NCI-H2171 (cell line): ENCODE data around the gene DDX47.
A peak's percentile ranks its signal among the peaks of the same experiment; 100 is the strongest.
"Not testable (repeated sequence)": the region's sequence is repeated elsewhere in the genome, so short reads cannot be mapped to it uniquely, and the experiment has no call there.

Experiments used
- DNase-seq: peaks from one replicate; lab custom pipeline; 2025; lab: John Stamatoyannopoulos, UW

Gene DDX47

DNA sequence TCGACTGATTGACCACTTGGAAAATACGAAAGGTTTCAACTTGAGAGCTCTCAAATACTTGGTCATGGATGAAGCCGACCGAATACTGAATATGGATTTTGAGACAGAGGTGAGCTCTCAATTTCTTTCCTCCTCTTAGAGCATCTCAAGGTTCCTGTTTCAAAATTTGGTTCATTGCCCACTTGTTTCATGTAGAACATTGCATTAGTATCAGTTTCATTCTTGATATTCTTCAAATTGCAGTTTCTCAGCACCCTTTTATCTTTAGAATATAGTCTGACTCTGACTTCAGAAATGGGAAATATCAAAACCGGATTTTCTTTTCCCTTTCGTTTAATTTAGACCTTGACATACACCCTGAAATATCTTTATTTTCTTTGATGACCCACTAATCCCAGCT lies 8.8 kb downstream of the DDX47 start:
- DNase-seq = no peak

DNA sequence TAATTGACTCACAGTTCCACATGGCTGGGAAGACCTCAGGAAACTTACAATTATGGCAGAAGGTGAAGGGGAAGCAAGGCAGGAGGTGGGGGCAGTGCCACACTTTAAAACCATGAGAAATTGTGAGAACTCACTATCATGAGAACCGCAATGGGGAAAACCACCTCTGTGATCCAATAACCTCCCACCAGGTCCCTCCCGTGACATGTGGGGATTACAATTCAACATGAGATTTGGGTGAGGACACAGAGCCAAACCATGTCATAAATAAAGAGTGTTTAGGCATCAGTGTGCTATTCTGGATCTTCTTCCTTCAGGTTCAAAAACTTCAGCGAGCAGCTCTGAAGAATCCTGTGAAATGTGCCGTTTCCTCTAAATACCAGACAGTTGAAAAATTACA lies 9.7 kb downstream of the DDX47 start:
- no peak for DNase-seq

DNA sequence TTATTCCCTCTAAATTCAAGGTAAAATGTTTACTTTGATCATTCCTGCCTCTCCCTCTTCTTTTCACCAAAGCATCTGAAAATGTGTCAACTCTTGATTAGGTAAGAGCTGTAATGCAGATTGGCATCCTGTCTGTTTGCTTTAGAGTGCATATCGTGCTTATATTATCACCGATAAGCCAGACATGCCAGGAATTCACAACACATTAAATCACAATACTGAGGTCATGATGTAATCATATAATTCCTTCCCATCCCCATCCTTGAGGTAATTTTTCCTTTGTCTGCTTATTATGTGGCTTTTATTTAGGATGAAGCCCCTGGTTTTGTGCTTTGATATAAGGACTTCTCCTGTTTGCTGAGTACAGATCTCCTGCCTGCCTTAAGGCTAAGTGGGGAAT lies 10.2 kb downstream of the DDX47 start:
- DNase-seq = no peak

DNA sequence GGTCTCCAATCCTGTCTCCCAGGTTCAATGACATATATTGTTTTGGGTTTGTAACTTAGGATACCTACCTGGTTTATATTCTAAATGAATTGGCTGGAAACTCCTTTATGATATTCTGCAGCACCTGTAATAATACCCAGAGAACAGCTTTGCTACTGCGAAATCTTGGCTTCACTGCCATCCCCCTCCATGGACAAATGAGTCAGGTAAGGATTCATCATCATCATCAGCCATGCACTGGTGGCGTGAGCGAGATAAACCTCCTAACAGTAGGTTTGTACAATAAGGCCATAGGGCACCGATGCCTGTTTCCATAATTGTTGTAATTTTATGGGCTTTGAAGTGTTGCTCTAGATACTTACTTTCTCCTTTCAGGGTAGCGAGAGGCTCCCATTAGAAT lies 10.7 kb downstream of the DDX47 start:
- no peak for DNase-seq

DNA sequence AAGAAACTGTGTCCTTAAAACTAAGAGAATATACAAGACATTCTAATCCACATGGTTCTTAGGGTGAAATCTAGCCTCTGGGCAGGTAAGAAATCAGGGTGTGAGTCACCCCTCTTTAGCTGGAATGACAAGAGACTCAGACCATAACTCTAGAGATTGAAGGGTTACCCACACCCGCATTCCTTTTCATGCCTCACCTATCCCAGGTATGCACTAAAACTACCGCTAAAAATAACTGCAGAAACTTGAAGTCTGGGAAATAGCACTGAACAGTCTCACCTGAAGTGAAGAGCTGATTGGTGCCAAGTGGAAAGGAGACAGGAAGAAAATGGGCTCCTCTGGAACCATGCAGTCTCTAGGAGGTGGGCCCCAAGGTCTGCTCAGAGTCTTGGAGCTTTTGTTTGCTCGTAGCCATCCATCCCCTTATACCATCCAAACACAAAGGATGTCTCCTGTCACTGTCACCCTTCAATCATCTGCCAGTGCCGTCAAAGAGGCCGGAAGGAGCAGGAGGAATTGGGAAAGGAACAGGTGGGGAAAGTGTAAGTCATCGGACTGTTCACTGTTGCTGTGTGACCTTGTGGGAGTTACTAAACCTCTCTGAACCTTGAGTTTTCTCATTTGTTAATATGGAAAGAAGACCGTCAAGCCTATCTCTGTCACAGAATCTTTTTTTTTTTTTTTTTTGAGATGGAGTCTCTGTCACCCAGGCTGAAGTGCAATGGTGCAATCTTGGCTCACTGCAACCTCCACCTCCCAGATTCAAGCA lies 22.4 kb downstream of the DDX47 start:
- DNase-seq = no peak

DNA sequence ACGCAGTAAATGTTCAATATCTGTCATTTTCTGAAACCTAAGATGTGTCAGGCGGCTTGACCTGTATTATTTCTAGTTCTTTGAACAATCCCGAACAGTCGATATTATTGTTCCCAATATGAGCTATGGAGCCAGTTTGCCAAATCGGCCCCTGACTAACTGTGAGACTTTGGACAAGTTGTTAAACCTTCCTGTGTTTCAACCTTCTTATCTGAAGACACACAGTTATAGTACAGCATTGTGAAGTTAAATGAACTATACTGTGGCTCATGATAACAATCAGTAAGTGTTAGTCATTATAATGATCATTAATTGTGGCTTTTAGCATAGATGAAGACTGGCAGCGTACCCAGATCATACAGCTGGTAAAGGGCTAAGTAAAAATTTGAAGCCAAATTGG lies 23.4 kb downstream of the DDX47 start:
- no peak for DNase-seq

DNA sequence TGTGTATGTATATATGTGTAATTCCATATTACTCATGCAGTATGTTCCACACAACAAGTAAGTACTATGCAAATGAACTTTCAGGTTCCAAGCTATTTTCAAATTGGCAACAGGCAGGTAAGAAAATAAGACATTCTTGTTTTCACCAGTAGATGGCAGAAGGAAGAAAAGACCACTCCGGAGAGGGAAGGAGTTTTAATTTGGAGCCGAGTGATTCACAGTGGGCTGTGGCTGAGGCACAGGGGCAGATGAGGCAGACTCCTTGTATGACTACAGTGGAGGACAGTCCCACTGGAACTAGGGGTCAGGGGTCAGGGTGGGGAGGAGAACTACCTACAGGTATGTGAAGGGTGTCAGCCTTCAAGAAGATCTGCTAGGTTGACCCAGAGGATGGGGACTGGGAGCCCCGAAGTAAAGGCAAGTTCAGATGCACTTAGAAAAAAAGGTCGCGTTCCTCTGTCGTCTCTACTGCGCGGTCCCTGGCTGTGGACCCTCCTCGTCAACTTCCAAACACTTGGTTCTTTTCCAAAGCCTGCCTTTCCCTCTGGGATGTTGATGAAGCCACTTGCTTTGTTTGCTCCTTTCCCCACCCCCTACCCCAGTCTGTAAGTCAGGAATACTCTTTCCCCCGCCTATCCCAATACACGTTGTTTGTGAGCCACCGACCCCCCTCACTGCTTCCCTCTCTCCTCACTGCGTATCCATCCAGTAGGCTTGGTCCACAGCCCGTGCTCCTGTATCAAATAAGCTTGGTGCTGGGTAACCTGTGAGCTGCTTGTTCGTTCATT lies 24.1 kb downstream of the DDX47 start:
- DNase-seq = no peak

DNA sequence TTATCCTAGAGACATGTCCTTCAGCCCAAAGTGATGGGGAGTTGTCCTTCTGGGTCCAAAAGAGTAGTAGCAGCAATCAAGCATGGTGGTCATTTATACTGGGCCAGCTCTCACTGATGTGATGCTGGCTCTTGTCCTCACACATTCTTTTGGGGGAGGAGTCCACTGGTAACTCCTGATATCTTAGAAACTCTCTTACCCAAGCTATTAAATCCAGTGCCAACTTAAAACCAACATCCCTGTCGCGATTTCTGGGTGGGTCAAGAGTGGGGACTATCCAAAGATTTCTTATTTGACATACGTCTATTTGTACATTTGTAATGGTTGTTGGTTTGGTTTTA lies 24.6 kb downstream of the DDX47 start:
- DNase-seq = no peak

DNA sequence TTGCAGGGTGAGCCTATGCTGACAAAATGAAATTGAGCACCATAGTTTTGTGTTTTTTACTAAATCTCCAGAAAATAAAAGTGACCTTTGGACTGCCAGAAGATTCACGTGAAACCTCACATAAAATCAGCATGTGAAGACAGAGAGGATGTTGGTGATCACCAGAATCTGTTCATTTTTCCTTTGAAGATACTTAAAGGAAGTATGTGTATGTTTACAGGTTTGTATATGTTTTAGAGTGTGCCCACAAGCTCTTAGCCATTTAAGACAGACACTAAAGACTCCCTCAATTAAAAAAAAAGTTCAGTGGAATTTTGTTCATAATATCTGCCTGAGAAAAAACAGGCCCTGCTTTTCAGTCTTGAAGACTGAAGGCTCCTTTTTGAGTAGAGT lies 25.9 kb downstream of the DDX47 start:
- no peak for DNase-seq

DNA sequence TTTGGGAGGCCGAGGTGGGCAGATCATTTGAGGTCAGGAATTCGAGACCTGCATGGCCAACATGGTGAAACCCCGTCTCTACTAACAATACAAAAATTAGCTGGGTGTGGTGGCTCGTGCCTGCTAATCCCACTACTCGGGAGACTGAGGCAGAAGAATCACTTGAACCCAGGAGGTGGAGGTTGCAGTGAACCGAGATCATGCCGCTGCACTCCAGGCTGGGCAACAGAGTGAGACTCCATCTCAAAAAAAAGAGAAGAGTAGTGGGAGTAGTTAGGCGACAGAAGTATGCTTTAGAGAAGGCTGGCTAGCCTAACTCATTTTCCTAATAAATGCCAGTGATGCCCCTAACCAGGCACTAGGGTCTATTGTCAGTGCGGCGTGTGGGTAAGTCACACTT lies 26.3 kb downstream of the DDX47 start:
- DNase-seq = not testable (repeated sequence)

DNA sequence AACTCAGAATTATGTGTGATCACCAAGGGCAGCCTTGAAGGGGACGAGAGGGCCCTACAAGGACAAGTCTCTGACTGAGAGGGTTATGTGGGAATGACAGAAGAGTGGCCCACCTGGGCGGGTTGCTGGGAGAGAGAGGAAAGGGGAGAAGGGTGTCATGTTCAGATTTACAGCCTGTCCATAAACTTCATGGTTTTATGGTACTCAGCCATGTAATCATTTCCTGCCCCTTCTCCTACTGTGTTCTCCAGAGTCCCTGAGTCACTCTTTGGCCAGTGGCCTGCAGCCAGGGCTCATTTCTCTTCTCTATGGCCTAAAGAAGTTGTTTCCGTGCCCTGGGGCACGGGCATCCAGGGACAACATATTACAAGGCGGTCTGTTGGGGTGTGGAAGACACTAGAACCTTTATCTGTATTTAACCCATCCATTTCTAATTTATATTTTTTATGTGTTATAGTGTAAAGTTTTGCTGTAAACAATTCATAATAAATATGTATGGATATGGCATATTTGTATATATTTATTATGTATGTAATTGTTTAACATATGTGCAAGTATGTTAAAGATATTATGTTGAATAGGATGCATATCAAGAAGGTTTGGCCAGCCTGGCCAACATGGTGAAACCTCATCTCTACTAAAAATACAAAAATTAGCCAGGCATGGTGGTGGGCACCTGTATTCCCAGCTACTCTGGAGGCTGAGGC lies 26.9 kb downstream of the DDX47 start:
- DNase-seq = no peak

DNA sequence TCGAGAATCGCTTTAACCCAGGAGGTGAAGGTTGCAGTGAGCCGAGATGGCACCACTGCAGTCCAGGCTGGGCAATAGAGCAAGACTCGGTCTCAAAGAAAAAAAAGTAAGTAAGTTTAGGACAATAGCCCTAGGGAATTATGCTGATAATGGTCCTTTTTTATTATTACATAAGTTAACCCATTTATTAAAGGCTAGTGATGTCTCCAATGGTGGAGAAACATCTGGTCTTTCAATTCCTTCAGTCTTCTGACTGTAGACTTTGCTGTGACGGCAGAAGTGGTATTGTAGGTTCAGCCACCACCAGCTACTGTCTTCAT lies 27.4 kb downstream of the DDX47 start:
- no peak for DNase-seq

DNA sequence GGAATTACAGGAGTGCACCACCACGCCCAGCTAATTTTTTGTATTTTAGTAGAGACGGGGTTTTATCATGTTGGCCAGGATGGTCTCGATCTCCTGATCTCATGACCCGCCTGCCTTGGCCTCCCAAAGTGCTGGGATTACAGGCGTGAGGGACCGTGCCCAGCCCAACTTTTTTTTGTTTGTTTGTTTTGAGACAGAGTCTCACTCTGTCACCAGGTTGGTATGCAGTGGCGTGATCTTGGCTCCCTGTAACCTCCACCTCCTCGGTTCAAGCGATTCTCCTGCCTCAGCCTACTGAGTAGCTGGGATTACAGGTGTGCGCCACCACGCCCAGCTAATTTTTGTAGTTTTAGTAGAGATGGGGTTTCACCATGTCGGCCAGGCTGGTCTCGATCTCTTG lies 28.3 kb downstream of the DDX47 start:
- not testable (repeated sequence) for DNase-seq

DNA sequence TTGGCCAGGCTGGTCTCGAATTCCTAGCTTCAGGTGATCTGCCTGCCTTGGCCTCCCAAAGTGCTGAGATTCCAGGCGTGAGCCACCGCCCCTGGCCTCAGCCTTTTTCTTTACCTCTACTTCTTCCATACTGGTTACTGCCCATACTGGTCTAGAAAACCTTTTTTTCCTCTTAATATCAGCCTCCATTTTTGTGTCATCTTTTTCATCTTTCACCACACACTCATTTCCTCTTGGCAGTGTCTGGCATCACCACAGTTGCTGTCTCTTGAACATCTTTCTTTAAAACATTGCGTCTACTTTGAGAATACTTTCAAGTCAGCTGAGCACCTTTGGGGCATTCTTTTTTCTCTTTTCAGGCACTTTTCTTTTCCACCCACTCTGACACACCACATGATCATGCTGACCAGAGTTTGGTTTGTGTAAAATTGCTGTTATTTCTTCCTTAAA lies 32.7 kb downstream of the DDX47 start:
- no peak for DNase-seq

DNA sequence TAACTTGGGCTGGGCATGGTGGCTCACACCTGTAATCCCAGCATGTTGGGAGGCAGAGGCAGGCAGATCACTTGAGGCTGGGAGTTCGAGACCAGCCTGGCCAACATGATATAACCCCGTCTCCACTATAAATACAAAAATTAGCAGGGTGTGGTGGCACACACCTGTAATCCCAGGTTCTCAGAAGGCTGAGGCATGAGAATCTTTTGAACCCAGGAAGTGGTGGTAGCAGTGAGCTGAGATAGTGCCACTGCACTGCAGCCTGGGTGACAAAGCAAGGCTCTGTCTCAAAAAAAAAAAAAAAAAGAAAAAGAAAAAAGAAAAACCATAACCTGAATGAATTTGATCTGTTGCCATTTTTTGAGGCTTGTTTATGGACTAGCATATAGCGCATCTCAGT lies 33.6 kb downstream of the DDX47 start:
- not testable (repeated sequence) for DNase-seq

DNA sequence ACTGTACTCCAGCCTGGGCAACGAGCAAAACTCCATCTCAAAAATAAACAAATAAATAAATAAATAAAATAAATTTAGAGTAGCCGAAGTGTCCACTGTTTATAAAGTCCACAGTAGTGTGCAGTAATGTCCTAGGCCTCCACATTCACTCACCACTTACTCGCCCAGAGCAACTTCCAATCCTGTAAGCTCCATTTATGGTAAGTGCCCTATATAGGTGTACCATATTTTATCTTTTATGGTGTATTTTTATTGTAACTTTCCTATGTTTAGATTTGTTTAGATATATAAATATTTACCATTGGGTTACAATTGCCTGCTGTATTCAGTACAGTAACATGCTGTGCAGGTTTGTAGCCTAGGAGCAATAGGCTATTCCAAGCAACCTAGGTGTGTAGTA lies 40.3 kb downstream of the DDX47 start:
- DNase-seq = no peak

DNA sequence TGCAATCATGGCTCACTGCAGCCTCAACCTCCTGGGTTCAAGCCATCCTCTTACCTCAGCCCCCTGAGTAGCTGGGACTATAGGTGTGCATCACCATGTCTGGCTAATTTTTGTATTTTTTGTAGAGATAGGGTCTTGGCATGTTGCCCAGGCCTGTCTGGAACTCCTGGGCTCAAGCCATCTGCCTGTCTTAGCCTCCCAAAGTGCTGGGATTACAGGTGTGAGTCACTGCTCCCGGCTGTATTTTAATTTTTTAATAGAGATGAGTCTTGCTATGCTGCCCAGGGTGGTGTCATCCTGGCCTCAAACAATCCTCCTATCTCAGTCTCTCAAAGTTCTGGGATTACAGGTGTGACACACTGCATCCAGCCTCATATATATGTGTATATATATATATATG lies 46.5 kb downstream of the DDX47 start:
- DNase-seq = peak; percentile 25

DNA sequence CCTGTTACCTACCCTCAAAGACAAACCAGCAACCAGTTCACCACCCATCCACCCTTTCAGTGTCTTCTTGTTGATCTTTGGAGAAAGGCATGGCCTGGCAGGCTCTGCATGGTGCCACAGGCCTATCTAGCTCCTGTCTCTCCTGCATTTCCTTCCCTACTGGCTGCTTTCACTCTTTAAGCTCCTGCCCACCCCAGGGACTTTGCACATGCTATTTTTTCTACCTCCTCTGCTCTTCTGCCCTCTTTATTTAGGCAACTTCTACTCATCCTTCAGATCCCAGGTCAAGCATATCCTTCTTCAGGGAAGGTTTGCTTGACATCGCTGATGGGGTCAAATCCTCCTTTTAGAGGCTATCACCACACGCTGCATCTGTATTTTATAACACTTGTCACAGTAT lies 51.1 kb downstream of the DDX47 start:
- DNase-seq = no peak

DNA sequence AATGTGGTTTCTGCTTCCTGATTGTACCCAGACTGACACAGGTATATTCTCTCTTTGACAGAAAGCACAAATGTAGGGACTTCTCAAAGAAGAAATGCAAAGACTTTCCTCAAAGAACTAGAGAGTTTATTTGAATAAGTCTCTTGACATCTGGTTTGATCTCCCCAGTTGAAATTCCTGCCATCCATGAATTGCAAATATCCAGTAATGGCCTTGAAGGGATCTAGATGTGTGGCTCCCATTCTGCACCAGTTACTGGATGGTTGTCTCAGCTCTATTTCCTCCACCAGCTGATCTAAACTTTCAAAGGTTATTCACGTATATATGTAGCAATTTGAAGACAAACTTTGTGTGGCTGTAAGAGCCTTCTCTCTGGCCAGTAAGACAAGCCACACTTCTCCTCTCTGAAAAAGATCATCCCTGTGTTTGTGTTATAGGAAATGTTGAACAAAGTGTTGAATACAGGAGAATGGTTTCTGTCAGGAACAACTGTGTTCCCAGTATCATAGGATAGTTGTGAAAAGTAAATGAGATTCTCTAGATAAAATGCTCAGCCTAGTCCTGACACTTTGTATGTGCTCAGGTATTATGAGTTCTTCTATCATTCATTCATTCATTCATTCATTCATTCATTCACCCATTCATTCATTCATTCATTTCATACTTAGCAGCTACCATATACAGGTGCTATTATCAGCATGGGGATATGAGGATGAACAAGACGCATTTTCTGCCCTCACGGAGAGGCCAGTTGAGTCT lies 55.5 kb downstream of the DDX47 start:
- no peak for DNase-seq

DNA sequence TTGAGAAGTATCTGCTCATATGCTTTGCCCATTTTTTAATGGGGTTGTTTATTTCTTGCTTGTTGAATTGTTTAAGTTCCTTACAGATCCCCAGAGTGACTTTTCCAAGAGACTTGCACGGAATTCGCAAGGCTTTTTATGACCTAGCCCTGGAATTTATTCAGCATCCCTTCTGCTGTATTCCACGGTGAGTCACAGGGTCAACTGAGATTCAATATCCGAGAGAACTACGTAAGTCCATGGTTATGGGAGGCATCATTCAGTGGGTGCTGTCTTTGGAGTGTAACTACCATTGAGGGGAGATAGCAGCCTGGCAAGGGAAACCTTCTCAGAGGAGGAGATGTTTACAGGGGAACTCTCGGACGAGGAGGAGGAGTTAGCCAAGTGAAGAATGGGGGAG lies 57.3 kb downstream of the DDX47 start:
- DNase-seq = no peak

DNA sequence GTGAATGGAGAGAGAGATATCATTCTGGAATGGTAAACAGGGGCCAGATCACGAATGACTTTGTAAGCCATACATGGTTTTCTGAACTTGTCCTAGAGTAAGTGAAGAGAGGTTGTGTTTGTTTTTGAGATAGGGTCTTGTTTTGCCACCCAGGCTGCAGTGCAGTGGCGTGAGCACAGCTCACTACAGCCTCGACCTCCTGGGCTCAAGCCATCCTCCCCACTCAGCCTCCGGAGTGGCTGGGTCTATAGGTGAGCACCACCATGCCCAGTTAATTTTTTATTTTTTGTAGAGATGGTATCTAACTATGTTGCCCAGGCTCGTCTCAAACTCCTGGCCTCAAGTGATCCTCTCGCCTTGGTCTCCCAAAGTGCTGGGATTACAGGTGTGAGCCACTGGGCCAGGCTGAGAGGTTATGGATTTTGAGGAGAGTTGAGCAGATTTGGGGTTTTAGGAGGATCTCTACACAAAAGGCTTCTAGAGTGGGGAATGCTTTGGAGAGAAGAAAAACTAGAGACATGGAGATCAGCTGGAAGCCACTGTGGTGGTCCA lies 58.5 kb downstream of the DDX47 start:
- no peak for DNase-seq
